ENCODE measurements around the gene FETUB. TPM values are rescaled to one million over a fixed set of nuclear protein-coding genes. Genes with fewer than 3 reads are reported as not detected.

The FETUB gene
- total RNA-seq, 1 donor from 2014 or later: not detected

GRCh38 chr3:186605561-186606545, 34.3 kb upstream of the FETUB start:
- H4K20me1 ChIP-seq (ENCODE audit: low read depth): no peaks in the 10 kb centered on the region
- no peak overlapping the region for H2AFZ ChIP-seq (replicated peaks)
- no peak overlapping the region for H3K4me2 ChIP-seq
- no peak overlapping the region for H3K4me3 ChIP-seq
- H3K4me1 ChIP-seq: no peaks in the 10 kb centered on the region
- Mint-ChIP-seq H3K27ac (no peak overlapping the region), H3K9me3 (no peaks in the 10 kb centered on the region), H3K27me3 (ENCODE audit: insufficient read depth, low read depth) (peaks cover 4% of the 10 kb centered on the region), H3K36me3 (no peaks in the 10 kb centered on the region), H3K4me3 (no peak overlapping the region), H3K4me1 (no peaks in the 10 kb centered on the region)
- H3K36me3 ChIP-seq: no peaks in the 10 kb centered on the region
- no peaks in the 10 kb centered on the region for H3F3A ChIP-seq (ENCODE audit: low read depth)
- H3K27me3 ChIP-seq: no peaks in the 10 kb centered on the region
- TF ChIP-seq EZH2phosphoT487 (IDR thresholded peaks at IDR 0.05): no peak
- TF ChIP-seq EZH2 (IDR thresholded peaks at IDR 0.05): no peak
- no peak for TF ChIP-seq CTCF (IDR thresholded peaks at IDR 0.05)
- no peaks in the 10 kb centered on the region for H3K79me2 ChIP-seq (ENCODE audit: low read depth)
- no peak overlapping the region for H3K27ac ChIP-seq
- H3K9me3 ChIP-seq (ENCODE audit: low read depth): no peaks in the 10 kb centered on the region
- H3K9ac ChIP-seq: no peak overlapping the region
- DNase-seq (ENCODE audit: low spot score): no peak

- Histone ChIP-seq H3K27me3 (no peaks in the 10 kb centered on the region), H3F3A (ENCODE audit: low read depth) (no peaks in the 10 kb centered on the region), H4K20me1 (ENCODE audit: low read depth) (no peaks in the 10 kb centered on the region), H3K9ac (no peak overlapping the region), H2AFZ (replicated peaks) (no peak overlapping the region), H3K36me3 (no peaks in the 10 kb centered on the region), H3K27ac (no peak overlapping the region), H3K4me3 (no peak overlapping the region), H3K79me2 (ENCODE audit: low read depth) (no peaks in the 10 kb centered on the region), H3K4me2 (no peak overlapping the region), H3K9me3 (ENCODE audit: low read depth) (no peaks in the 10 kb centered on the region), H3K4me1 (no peaks in the 10 kb centered on the region)
- Mint-ChIP-seq H3K27ac (no peak overlapping the region), H3K4me1 (no peaks in the 10 kb centered on the region), H3K9me3 (no peaks in the 10 kb centered on the region), H3K36me3 (no peaks in the 10 kb centered on the region), H3K4me3 (no peak overlapping the region), H3K27me3 (ENCODE audit: insufficient read depth, low read depth) (peaks cover 7% of the 10 kb centered on the region)
- no peak for TF ChIP-seq EZH2phosphoT487 (IDR thresholded peaks at IDR 0.05)
- no peak for TF ChIP-seq CTCF (IDR thresholded peaks at IDR 0.05)
- no peak for TF ChIP-seq EZH2 (IDR thresholded peaks at IDR 0.05)
- DNase-seq (ENCODE audit: low spot score): no peak
Measured at GRCh38 chr3:186608624-186609215, 31.5 kb upstream of the FETUB start.

- Histone ChIP-seq H2AFZ (replicated peaks) (no peak overlapping the region), H4K20me1 (ENCODE audit: low read depth) (no peaks in the 10 kb centered on the region), H3K9ac (no peak overlapping the region), H3K36me3 (no peaks in the 10 kb centered on the region), H3K9me3 (ENCODE audit: low read depth) (no peaks in the 10 kb centered on the region), H3K4me3 (no peak overlapping the region), H3K27me3 (peaks cover 2% of the 10 kb centered on the region), H3K4me2 (no peak overlapping the region), H3K79me2 (ENCODE audit: low read depth) (no peaks in the 10 kb centered on the region), H3K4me1 (no peaks in the 10 kb centered on the region), H3F3A (ENCODE audit: low read depth) (no peaks in the 10 kb centered on the region), H3K27ac (no peak overlapping the region)
- Mint-ChIP-seq H3K4me1 (no peaks in the 10 kb centered on the region), H3K27me3 (ENCODE audit: insufficient read depth, low read depth) (peaks cover 7% of the 10 kb centered on the region), H3K9me3 (no peaks in the 10 kb centered on the region), H3K36me3 (no peaks in the 10 kb centered on the region), H3K27ac (no peak overlapping the region), H3K4me3 (no peak overlapping the region)
- TF ChIP-seq EZH2phosphoT487 (IDR thresholded peaks at IDR 0.05): no peak
- TF ChIP-seq CTCF (IDR thresholded peaks at IDR 0.05): no peak
- TF ChIP-seq EZH2 (IDR thresholded peaks at IDR 0.05): no peak
- no peak for DNase-seq (ENCODE audit: low spot score)
Measured at GRCh38 chr3:186609247-186609868, 30.8 kb upstream of the FETUB start.

All from neural progenitor cell (in vitro differentiated cells).